CD4-positive, alpha-beta memory T cell (primary cell): ENCODE data around the gene LMO3. TPM values are rescaled to one million over a fixed set of nuclear protein-coding genes. Genes with fewer than 3 reads are reported as not detected.

ENCODE experiments used
- CTCF ChIA-PET: fragments of 350-600 bp; sonication (Branson Sonifier 250); formaldehyde crosslinking; loops from one replicate; lab custom pipeline; 2021; ENCODE audit warnings: inconsistent platforms; ENCODE audit not compliant: partially characterized antibody; lab: Charles Lee
- POLR2A ChIA-PET: fragments of 350-600 bp; sonication (Branson Sonifier 250); formaldehyde crosslinking; loops from one replicate; lab custom pipeline; 2021; ENCODE audit not compliant: partially characterized antibody; lab: Charles Lee
- DNase-seq, 5 donors: peaks; one replicate each; pipeline versions ENCODE4 v3.0.0 to v3.0.0-alpha.2; 2020 to 2022; ENCODE audit warnings: mixed read lengths in 1 of 5
- H3K27ac ChIP-seq: one replicate; pipeline ENCODE4 v1.7.0; 2013; ENCODE audit warnings: low read depth, low read length
- H3K27me3 ChIP-seq: 2 replicates; pipeline ENCODE4 v1.7.0; 2013; ENCODE audit warnings: mild to moderate bottlenecking, low read length, moderate library complexity; ENCODE audit not compliant: insufficient read depth
- H3K36me3 ChIP-seq: 2 replicates; pipeline ENCODE4 v1.7.0; 2013; ENCODE audit warnings: mild to moderate bottlenecking, low read length, moderate library complexity; ENCODE audit not compliant: insufficient read depth
- H3K4me1 ChIP-seq: 2 replicates; pipeline ENCODE4 v1.7.0; 2013; ENCODE audit warnings: mild to moderate bottlenecking, low read length, moderate library complexity; ENCODE audit not compliant: insufficient read depth
- H3K4me3 ChIP-seq, 2 donors: one replicate each; pipeline ENCODE4 v1.7.0; 2013; ENCODE audit warnings: low read length in 2 of 2, mild to moderate bottlenecking in 1 of 2
- H3K9me3 ChIP-seq, 2 donors: one replicate each; pipeline ENCODE4 v1.7.0; 2013; ENCODE audit warnings: low read length in 2 of 2, control low read depth in 1 of 2; ENCODE audit not compliant: control insufficient read depth in 1 of 2
- H3K27ac Mint-ChIP-seq, 7 donors: one replicate each; pipeline ENCODE4 v1.8.0; 2020 to 2021; ENCODE audit warnings: mixed read lengths in 7 of 7, mild to moderate bottlenecking in 6 of 7, inconsistent platforms in 3 of 7, moderate library complexity in 3 of 7
- H3K27me3 Mint-ChIP-seq, 2 donors: one replicate each; pipeline ENCODE4 v1.8.0; 2020 to 2021; ENCODE audit warnings: mixed read lengths in 2 of 2
- H3K36me3 Mint-ChIP-seq, 2 donors: one replicate each; pipeline ENCODE4 v1.8.0; 2020 to 2021; ENCODE audit warnings: mixed read lengths in 2 of 2, inconsistent platforms in 1 of 2, mild to moderate bottlenecking in 1 of 2
- H3K4me1 Mint-ChIP-seq, 4 donors: one replicate each; pipeline ENCODE4 v1.8.0; 2020 to 2021; ENCODE audit warnings: mixed read lengths in 4 of 4, mild to moderate bottlenecking in 1 of 4
- H3K4me3 Mint-ChIP-seq, 8 donors: one replicate each; pipeline ENCODE4 v1.8.0; 2020 to 2021; ENCODE audit warnings: mixed read lengths in 8 of 8, mild to moderate bottlenecking in 7 of 8, moderate library complexity in 6 of 8, inconsistent platforms in 3 of 8
- H3K9me3 Mint-ChIP-seq, 8 donors: one replicate each; pipeline ENCODE4 v1.8.0; 2020 to 2021; ENCODE audit warnings: mixed read lengths in 8 of 8, mild to moderate bottlenecking in 5 of 8, inconsistent platforms in 3 of 8, moderate library complexity in 1 of 8
- intact Hi-C: fragments of 100-400 bp; cut with micrococcal nuclease; formaldehyde crosslinking; loops from one replicate; pipeline ENCODE4 v1.15.1; 2023
- polyA plus RNA-seq, 2 donors: library from polyadenylated mRNA; unstranded; fragments of 300-500 nt; fragmentation: Illumina TruSeq; gene quantifications; one replicate each; pipeline ENCODE4 v1.2.3, GENCODE V29; 2021
- total RNA-seq, 2 experiments: library from RNA; stranded (reverse); gene quantifications; one replicate each; pipeline ENCODE4 v1.2.3, GENCODE V29; 2021

The LMO3 gene
- total and polyA plus RNA-seq, 4 experiments from 2014 or later = not detected

- H3K36me3 Mint-ChIP-seq = no peaks in the 10 kb centered on the region
- no peaks in the 10 kb centered on the region for H3K27me3 ChIP-seq
- H3K27me3 Mint-ChIP-seq = no peaks in the 10 kb centered on the region
- no peak overlapping the region for H3K27ac Mint-ChIP-seq
- H3K9me3 Mint-ChIP-seq = peaks cover 0 to 10% (median 3%) of the 10 kb centered on the region in 8 donors
- intact Hi-C loops = no loop called here
- POLR2A ChIA-PET = no interaction called here
- H3K27ac ChIP-seq = no peak overlapping the region
- H3K4me1 Mint-ChIP-seq = no peaks in the 10 kb centered on the region
- no peaks in the 10 kb centered on the region for H3K4me1 ChIP-seq
- CTCF ChIA-PET = no interaction called here
- H3K4me3 ChIP-seq = no peak overlapping the region
- no peak overlapping the region for H3K4me3 Mint-ChIP-seq
- H3K36me3 ChIP-seq = no peaks in the 10 kb centered on the region
- no peak for DNase-seq
- peaks cover 0 to 3% of the 10 kb centered on the region in 2 donors for H3K9me3 ChIP-seq
Measured at GRCh38 chr12:16523284-16523950, 82.5 kb downstream of the LMO3 start.

- Histone ChIP-seq H3K27ac (no peak overlapping the region), H3K4me1 (no peaks in the 10 kb centered on the region), H3K36me3 (no peaks in the 10 kb centered on the region), H3K27me3 (no peaks in the 10 kb centered on the region), H3K9me3 (peaks cover 0 to 3% of the 10 kb centered on the region in 2 donors), H3K4me3 (no peak overlapping the region)
- no peak overlapping the region for H3K4me3 Mint-ChIP-seq
- intact Hi-C loops = no loop called here
- CTCF ChIA-PET = no interaction called here
- POLR2A ChIA-PET = no interaction called here
- DNase-seq = no peak
- H3K9me3 Mint-ChIP-seq = peaks cover 0 to 10% (median 2%) of the 10 kb centered on the region in 8 donors
- no peaks in the 10 kb centered on the region for H3K27me3 Mint-ChIP-seq
- H3K4me1 Mint-ChIP-seq = no peaks in the 10 kb centered on the region
- H3K36me3 Mint-ChIP-seq = no peaks in the 10 kb centered on the region
- no peak overlapping the region for H3K27ac Mint-ChIP-seq
Measured at GRCh38 chr12:16520328-16520727, 85.6 kb downstream of the LMO3 start.

- Mint-ChIP-seq H3K4me3 (no peak overlapping the region), H3K36me3 (no peaks in the 10 kb centered on the region)
- CTCF ChIA-PET = no interaction called here
Measured at GRCh38 chr12:16515666-16516065, 90.3 kb downstream of the LMO3 start.

GRCh38 chr12:16513231-16513630, 92.7 kb downstream of the LMO3 start:
- ChIA-PET CTCF (no interaction called here), POLR2A (no interaction called here)
- no peaks in the 10 kb centered on the region for H3K4me1 Mint-ChIP-seq
- Histone ChIP-seq H3K9me3 (no peaks in the 10 kb centered on the region), H3K27ac (no peak overlapping the region), H3K4me1 (no peaks in the 10 kb centered on the region), H3K36me3 (no peaks in the 10 kb centered on the region), H3K4me3 (no peak overlapping the region), H3K27me3 (no peaks in the 10 kb centered on the region)
- H3K36me3 Mint-ChIP-seq = no peaks in the 10 kb centered on the region
- H3K27ac Mint-ChIP-seq = no peak overlapping the region
- peaks cover 0 to 7% (median under 1%) of the 10 kb centered on the region in 8 donors for H3K9me3 Mint-ChIP-seq
- H3K4me3 Mint-ChIP-seq = no peak overlapping the region
- intact Hi-C loops = no loop called here
- no peaks in the 10 kb centered on the region for H3K27me3 Mint-ChIP-seq
- no peak for DNase-seq

More at GRCh38 chr12:16515666-16516065, 90.3 kb downstream of the LMO3 start:
- no peaks in the 10 kb centered on the region for H3K36me3 ChIP-seq
- no peak overlapping the region for H3K27ac ChIP-seq
- H3K4me1 ChIP-seq = no peaks in the 10 kb centered on the region
- Mint-ChIP-seq H3K4me1 (no peaks in the 10 kb centered on the region), H3K27ac (no peak overlapping the region), H3K9me3 (peaks cover 0 to 10% (median 3%) of the 10 kb centered on the region in 8 donors), H3K27me3 (no peaks in the 10 kb centered on the region)
- POLR2A ChIA-PET = no interaction called here
- no peaks in the 10 kb centered on the region for H3K27me3 ChIP-seq
- intact Hi-C loops = no loop called here
- no peaks in the 10 kb centered on the region for H3K9me3 ChIP-seq
- H3K4me3 ChIP-seq = no peak overlapping the region
- DNase-seq = no peak

- DNase-seq = no peak
- Histone ChIP-seq H3K9me3 (no peaks in the 10 kb centered on the region), H3K4me3 (no peak overlapping the region), H3K4me1 (no peaks in the 10 kb centered on the region), H3K36me3 (no peaks in the 10 kb centered on the region), H3K27ac (no peak overlapping the region), H3K27me3 (no peaks in the 10 kb centered on the region)
- ChIA-PET CTCF (no interaction called here), POLR2A (no interaction called here)
- H3K27ac Mint-ChIP-seq = no peak overlapping the region
- no peaks in the 10 kb centered on the region for H3K36me3 Mint-ChIP-seq
- peaks cover 0 to 1% of the 10 kb centered on the region in 2 donors for H3K27me3 Mint-ChIP-seq
- H3K4me1 Mint-ChIP-seq = no peaks in the 10 kb centered on the region
- peaks cover 3 to 8% (median 6%) of the 10 kb centered on the region in 8 donors for H3K9me3 Mint-ChIP-seq
- no peak overlapping the region for H3K4me3 Mint-ChIP-seq
- intact Hi-C loops = no loop called here
Measured at GRCh38 chr12:16509411-16509810, 96.6 kb downstream of the LMO3 start.

GRCh38 chr12:16506394-16506793, 99.6 kb downstream of the LMO3 start:
- H3K27ac ChIP-seq = no peak overlapping the region
- H3K9me3 Mint-ChIP-seq = peaks cover 4 to 17% (median 8%) of the 10 kb centered on the region in 8 donors
- CTCF ChIA-PET = no interaction called here
- H3K36me3 Mint-ChIP-seq = no peaks in the 10 kb centered on the region
- POLR2A ChIA-PET = no interaction called here
- no peak overlapping the region for H3K4me3 Mint-ChIP-seq
- no peak overlapping the region for H3K4me3 ChIP-seq
- intact Hi-C loops = no loop called here
- H3K4me1 Mint-ChIP-seq = no peaks in the 10 kb centered on the region
- no peaks in the 10 kb centered on the region for H3K36me3 ChIP-seq
- H3K4me1 ChIP-seq = no peaks in the 10 kb centered on the region
- H3K27me3 ChIP-seq = no peaks in the 10 kb centered on the region
- no peak for DNase-seq
- H3K9me3 ChIP-seq = no peaks in the 10 kb centered on the region
- H3K27me3 Mint-ChIP-seq = peaks cover 0 to 1% of the 10 kb centered on the region in 2 donors
- no peak overlapping the region for H3K27ac Mint-ChIP-seq

- Mint-ChIP-seq H3K4me3 (no peak overlapping the region), H3K9me3 (peaks cover 4 to 17% (median 8%) of the 10 kb centered on the region in 8 donors), H3K4me1 (no peaks in the 10 kb centered on the region), H3K27ac (no peak overlapping the region), H3K27me3 (peaks cover 0 to 1% of the 10 kb centered on the region in 2 donors), H3K36me3 (no peaks in the 10 kb centered on the region)
- Histone ChIP-seq H3K27ac (no peak overlapping the region), H3K36me3 (no peaks in the 10 kb centered on the region), H3K4me1 (no peaks in the 10 kb centered on the region), H3K4me3 (no peak overlapping the region), H3K27me3 (no peaks in the 10 kb centered on the region), H3K9me3 (peaks cover 0 to 3% of the 10 kb centered on the region in 2 donors)
- ChIA-PET CTCF (no interaction called here), POLR2A (no interaction called here)
- no peak for DNase-seq
- intact Hi-C loops = no loop called here
Measured at GRCh38 chr12:16504200-16504599, 101.8 kb downstream of the LMO3 start.
